Measurements from ENCODE around the gene LIF.
"Not testable (repeated sequence)": the region's sequence is repeated elsewhere in the genome, so short reads cannot be mapped to it uniquely, and the experiment has no call there.

DNA sequence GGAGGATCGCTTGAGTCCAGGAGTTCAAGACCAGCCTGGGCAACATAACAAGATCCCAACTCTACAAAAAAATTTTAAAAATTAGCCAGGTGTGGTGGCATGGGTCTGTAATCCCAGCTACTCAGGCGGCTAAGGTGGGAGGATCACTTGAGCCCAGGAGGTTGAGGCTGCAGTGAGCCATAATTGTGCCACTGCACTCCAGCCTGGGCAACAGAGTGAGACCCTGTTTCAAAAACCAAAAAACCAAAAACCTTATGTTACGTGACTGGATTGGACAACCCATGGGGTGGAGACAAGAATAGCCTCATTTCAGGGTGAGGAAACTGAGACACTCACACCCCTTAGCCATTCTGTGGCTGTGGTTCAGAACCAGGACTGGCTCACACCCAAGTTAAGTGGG is 30.3 kb downstream of the LIF start:
- TF ChIP-seq POLR2A, CTCF (IDR thresholded peaks at IDR 0.05): not testable (repeated sequence)
